ENCODE results near the gene ZFP36L2. TPM values are rescaled to one million over a fixed set of nuclear protein-coding genes. Genes with fewer than 3 reads are reported as not detected.

Gene ZFP36L2
- total and polyA plus RNA-seq, 2 donors (not counting 3 experiments of a cell fraction or from before 2014, with no cell fraction given) = 14.5 to 75.9 TPM

GRCh38 chr2:43255296-43255910 is 29.0 kb upstream of the ZFP36L2 start:
- Histone ChIP-seq H3K27ac (ENCODE audit: insufficient read depth, low read depth, low read length) (no peak overlapping the region), H3K36me3 (ENCODE audit: control insufficient read depth in 2 of 2, extremely low read depth in 1 of 2, insufficient read depth in 2 of 2, low read length in 2 of 2) (peaks cover 0 to 2% of the 10 kb centered on the region in 2 experiments), H3K4me2 (ENCODE audit: insufficient read depth, low read length) (no peak overlapping the region), H3K4me1 (ENCODE audit: control insufficient read depth, extremely low read depth, insufficient read depth, low read length) (no peaks in the 10 kb centered on the region), H3K9me3 (replicated peaks; ENCODE audit: control insufficient read depth, insufficient read depth, low read length) (no peaks in the 10 kb centered on the region), H4K20me1 (replicated peaks; ENCODE audit: control insufficient read depth, extremely low read depth, insufficient read depth, low read length) (no peaks in the 10 kb centered on the region), H2AFZ (ENCODE audit: low read depth, low read length) (no peak overlapping the region), H3K9me1 (replicated peaks; ENCODE audit: control insufficient read depth, extremely low read depth, insufficient read depth, low read length) (no peaks in the 10 kb centered on the region), H3K79me2 (ENCODE audit: control insufficient read depth, insufficient read depth, low read length) (no peaks in the 10 kb centered on the region), H3K9ac (replicated peaks; ENCODE audit: extremely low read depth, insufficient read depth, low read length) (no peak overlapping the region), H3K27me3 (ENCODE audit: control insufficient read depth in 2 of 2, insufficient read depth in 2 of 2, low read length in 2 of 2) (no peaks in the 10 kb centered on the region), H3K4me3 (replicated peaks in 1 of 3; ENCODE audit: insufficient read depth in 1 of 3, low read depth in 1 of 3, low read length in 3 of 3) (no peak overlapping the region)
- ChIA-PET CTCF (no interaction called here), POLR2A (no interaction called here)
- TF ChIP-seq, protein P1, sequence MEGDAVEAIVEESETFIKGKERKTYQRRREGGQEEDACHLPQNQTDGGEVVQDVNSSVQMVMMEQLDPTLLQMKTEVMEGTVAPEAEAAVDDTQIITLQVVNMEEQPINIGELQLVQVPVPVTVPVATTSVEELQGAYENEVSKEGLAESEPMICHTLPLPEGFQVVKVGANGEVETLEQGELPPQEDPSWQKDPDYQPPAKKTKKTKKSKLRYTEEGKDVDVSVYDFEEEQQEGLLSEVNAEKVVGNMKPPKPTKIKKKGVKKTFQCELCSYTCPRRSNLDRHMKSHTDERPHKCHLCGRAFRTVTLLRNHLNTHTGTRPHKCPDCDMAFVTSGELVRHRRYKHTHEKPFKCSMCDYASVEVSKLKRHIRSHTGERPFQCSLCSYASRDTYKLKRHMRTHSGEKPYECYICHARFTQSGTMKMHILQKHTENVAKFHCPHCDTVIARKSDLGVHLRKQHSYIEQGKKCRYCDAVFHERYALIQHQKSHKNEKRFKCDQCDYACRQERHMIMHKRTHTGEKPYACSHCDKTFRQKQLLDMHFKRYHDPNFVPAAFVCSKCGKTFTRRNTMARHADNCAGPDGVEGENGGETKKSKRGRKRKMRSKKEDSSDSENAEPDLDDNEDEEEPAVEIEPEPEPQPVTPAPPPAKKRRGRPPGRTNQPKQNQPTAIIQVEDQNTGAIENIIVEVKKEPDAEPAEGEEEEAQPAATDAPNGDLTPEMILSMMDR (IDR thresholded peaks at IDR 0.05; ENCODE audit: extremely low read depth in 1 of 2, insufficient read depth in 1 of 2, low read depth in 1 of 2, low read length in 2 of 2) = no peak
- TF ChIP-seq MYC (IDR thresholded peaks at IDR 0.05; ENCODE audit: low read depth, low read length) = no peak
- TF ChIP-seq POLR2A (IDR thresholded peaks at IDR 0.05; ENCODE audit: low read depth, low read length) = no peak
- TF ChIP-seq MAX (IDR thresholded peaks at IDR 0.05; ENCODE audit: insufficient read depth, insufficient read length) = no peak
- no peak for TF ChIP-seq GATA2 (IDR thresholded peaks at IDR 0.05; ENCODE audit: insufficient read depth, insufficient read length, low read depth, low read length)
- TF ChIP-seq FOS (IDR thresholded peaks at IDR 0.05; ENCODE audit: borderline replicate concordance, insufficient read depth, low read length) = no peak
- TF ChIP-seq JUN (IDR thresholded peaks at IDR 0.05; ENCODE audit: borderline replicate concordance, insufficient read depth, insufficient read length, low read depth) = no peak
- TF ChIP-seq EZH2 (IDR thresholded peaks at IDR 0.05; ENCODE audit: borderline replicate concordance, low read depth, low read length, severe bottlenecking) = no peak
- TF ChIP-seq POLR2AphosphoS5 (IDR thresholded peaks at IDR 0.05; ENCODE audit: insufficient read depth, low read depth, low read length) = no peak
- no TSS peak for BruUV-seq (replicated peaks)
- DNase-seq (ENCODE audit: low read depth, low spot score) (no peak), FAIRE-seq (no peak)
- intact Hi-C loops (cut with micrococcal nuclease) = no loop called here
- dilution Hi-C loops (cut with MboI; ENCODE audit: extremely low pct_ligation_motif_present, low sequenced_read_pairs) = no loop called here
